ENCODE measurements around the gene IGF2R. TPM values are rescaled to one million over a fixed set of nuclear protein-coding genes. Genes with fewer than 3 reads are reported as not detected.

IGF2R gene
- total RNA-seq, 2 experiments from 2014 or later, result 19.3 to 37.6 TPM

- POLR2A ChIA-PET, result interaction anchor here (0.6 kb wide), 1 partner anchor 26 kb away, joined by 5 read pairs; no protein-coding TSS in a partner anchor
- H4K20me1 ChIP-seq (ENCODE audit: insufficient read depth, low read length), result no peaks in the 10 kb centered on the region
Measured at GRCh38 chr6:160067564-160067963, 98.7 kb downstream of the IGF2R start.

GRCh38 chr6:160068346-160068745 is 99.5 kb downstream of the IGF2R start:
- Histone ChIP-seq H3K36me3 (ENCODE audit: insufficient read depth, low read length) (peaks cover 78% of the 10 kb centered on the region), H3K4me3 (ENCODE audit: low read depth, low read length, poor library complexity, severe bottlenecking) (no peak overlapping the region), H3K27ac (ENCODE audit: low read depth, low read length, poor library complexity, severe bottlenecking) (no peak overlapping the region), H4K20me1 (ENCODE audit: insufficient read depth, low read length) (no peaks in the 10 kb centered on the region), H3K4me2 (ENCODE audit: low read length) (peak overlapping the region; percentile 45; the same call in 1 of the 2 replicates), H3K9me2 (ENCODE audit: insufficient read depth, low read length) (no peaks in the 10 kb centered on the region), H2AFZ (ENCODE audit: low read length) (no peak overlapping the region), H3K4me1 (ENCODE audit: insufficient read depth, low read length, poor library complexity, severe bottlenecking) (peaks cover 26% of the 10 kb centered on the region), H3K79me2 (ENCODE audit: insufficient read depth, low read depth, low read length) (no peaks in the 10 kb centered on the region), H3K9me3 (ENCODE audit: low read length) (no peaks in the 10 kb centered on the region)
- CTCF ChIA-PET (ENCODE audit: unreplicated experiment), result no interaction called here
- POLR2A ChIA-PET, result no interaction called here
- intact Hi-C loops (cut with micrococcal nuclease; ENCODE audit: unreplicated experiment), result no loop called here
- no peak for DNase-seq (ENCODE audit: low spot score)
- no TSS peak for BruUV-seq (replicated peaks)
- TF ChIP-seq, protein P1, sequence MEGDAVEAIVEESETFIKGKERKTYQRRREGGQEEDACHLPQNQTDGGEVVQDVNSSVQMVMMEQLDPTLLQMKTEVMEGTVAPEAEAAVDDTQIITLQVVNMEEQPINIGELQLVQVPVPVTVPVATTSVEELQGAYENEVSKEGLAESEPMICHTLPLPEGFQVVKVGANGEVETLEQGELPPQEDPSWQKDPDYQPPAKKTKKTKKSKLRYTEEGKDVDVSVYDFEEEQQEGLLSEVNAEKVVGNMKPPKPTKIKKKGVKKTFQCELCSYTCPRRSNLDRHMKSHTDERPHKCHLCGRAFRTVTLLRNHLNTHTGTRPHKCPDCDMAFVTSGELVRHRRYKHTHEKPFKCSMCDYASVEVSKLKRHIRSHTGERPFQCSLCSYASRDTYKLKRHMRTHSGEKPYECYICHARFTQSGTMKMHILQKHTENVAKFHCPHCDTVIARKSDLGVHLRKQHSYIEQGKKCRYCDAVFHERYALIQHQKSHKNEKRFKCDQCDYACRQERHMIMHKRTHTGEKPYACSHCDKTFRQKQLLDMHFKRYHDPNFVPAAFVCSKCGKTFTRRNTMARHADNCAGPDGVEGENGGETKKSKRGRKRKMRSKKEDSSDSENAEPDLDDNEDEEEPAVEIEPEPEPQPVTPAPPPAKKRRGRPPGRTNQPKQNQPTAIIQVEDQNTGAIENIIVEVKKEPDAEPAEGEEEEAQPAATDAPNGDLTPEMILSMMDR (conservative IDR thresholded peaks at IDR 0.05; ENCODE audit: low read length), result no peak
- no peak for TF ChIP-seq EZH2phosphoT487 (IDR thresholded peaks at IDR 0.05; ENCODE audit: borderline replicate concordance, low read depth, low read length)

More at GRCh38 chr6:160067564-160067963, 98.7 kb downstream of the IGF2R start:
- BruUV-seq (replicated peaks), result no TSS peak
- H3K36me3 ChIP-seq (ENCODE audit: insufficient read depth, low read length), result peaks cover 77% of the 10 kb centered on the region
- no peaks in the 10 kb centered on the region for H3K9me2 ChIP-seq (ENCODE audit: insufficient read depth, low read length)
- intact Hi-C loops (cut with micrococcal nuclease; ENCODE audit: unreplicated experiment), result no loop called here
- no peaks in the 10 kb centered on the region for H3K9me3 ChIP-seq (ENCODE audit: low read length)
- no peak for TF ChIP-seq EZH2phosphoT487 (IDR thresholded peaks at IDR 0.05; ENCODE audit: borderline replicate concordance, low read depth, low read length)
- TF ChIP-seq, protein P1 (conservative IDR thresholded peaks at IDR 0.05; ENCODE audit: low read length), result no peak
- H3K79me2 ChIP-seq (ENCODE audit: insufficient read depth, low read depth, low read length), result no peaks in the 10 kb centered on the region
- CTCF ChIA-PET (ENCODE audit: unreplicated experiment), result no interaction called here
- no peak overlapping the region for H3K4me3 ChIP-seq (ENCODE audit: low read depth, low read length, poor library complexity, severe bottlenecking)
- no peak overlapping the region for H3K27ac ChIP-seq (ENCODE audit: low read depth, low read length, poor library complexity, severe bottlenecking)
- H3K4me2 ChIP-seq (ENCODE audit: low read length), result no peak overlapping the region
- no peak overlapping the region for H2AFZ ChIP-seq (ENCODE audit: low read length)
- peaks cover 26% of the 10 kb centered on the region for H3K4me1 ChIP-seq (ENCODE audit: insufficient read depth, low read length, poor library complexity, severe bottlenecking)
- DNase-seq (ENCODE audit: low spot score), result peak; percentile 6

GRCh38 chr6:160069050-160069454 is 100.2 kb downstream of the IGF2R start:
- ChIA-PET POLR2A (no interaction called here), CTCF (ENCODE audit: unreplicated experiment) (no interaction called here)
- no peaks in the 10 kb centered on the region for H3K79me2 ChIP-seq (ENCODE audit: insufficient read depth, low read depth, low read length)
- intact Hi-C loops (cut with micrococcal nuclease; ENCODE audit: unreplicated experiment), result no loop called here
- H3K9me2 ChIP-seq (ENCODE audit: insufficient read depth, low read length), result no peaks in the 10 kb centered on the region
- H3K4me2 ChIP-seq (ENCODE audit: low read length), result peak overlapping the region; percentile 45
- H4K20me1 ChIP-seq (ENCODE audit: insufficient read depth, low read length), result no peaks in the 10 kb centered on the region
- TF ChIP-seq, protein P1 (conservative IDR thresholded peaks at IDR 0.05; ENCODE audit: low read length), result no peak
- TF ChIP-seq EZH2phosphoT487 (IDR thresholded peaks at IDR 0.05; ENCODE audit: borderline replicate concordance, low read depth, low read length), result no peak
- BruUV-seq (replicated peaks), result no TSS peak
- H3K4me3 ChIP-seq (ENCODE audit: low read depth, low read length, poor library complexity, severe bottlenecking), result peak overlapping the region; percentile 12
- no peak overlapping the region for H3K27ac ChIP-seq (ENCODE audit: low read depth, low read length, poor library complexity, severe bottlenecking)
- H3K9me3 ChIP-seq (ENCODE audit: low read length), result no peaks in the 10 kb centered on the region
- H3K36me3 ChIP-seq (ENCODE audit: insufficient read depth, low read length), result peaks cover 78% of the 10 kb centered on the region
- H3K4me1 ChIP-seq (ENCODE audit: insufficient read depth, low read length, poor library complexity, severe bottlenecking), result peaks cover 26% of the 10 kb centered on the region
- DNase-seq (ENCODE audit: low spot score), result peak; percentile 82
- H2AFZ ChIP-seq (ENCODE audit: low read length), result no peak overlapping the region
